Ovary (tissue), 3 donors: ENCODE measurements around the gene CPED1.

Source experiments
- EP300 ChIP-seq: sonication (generic); formaldehyde crosslinking; IDR thresholded peaks from one replicate; pipeline ENCODE4 v1.6.1; 2017; ENCODE audit warnings: antibody characterized with exemption
- POLR2A ChIP-seq: fragments of 450-650 bp; IDR thresholded peaks from one replicate; pipeline ENCODE4 v1.6.1; 2017; ENCODE audit warnings: antibody characterized with exemption, mild to moderate bottlenecking, moderate library complexity
- TF ChIP-seq, protein P1 (sequence below), 3 donors: fragments of 450-650 bp in 2 of 3; fragments of 200-600 bp in 1 of 3; IDR thresholded peaks; one replicate each; pipeline versions ENCODE4 v1.5.1 to v1.8.0; 2016 to 2022; ENCODE audit warnings: antibody characterized with exemption in 3 of 3, mild to moderate bottlenecking in 1 of 3
- donor health status: DM: no; HTN: no; CAD: no.

DNA sequence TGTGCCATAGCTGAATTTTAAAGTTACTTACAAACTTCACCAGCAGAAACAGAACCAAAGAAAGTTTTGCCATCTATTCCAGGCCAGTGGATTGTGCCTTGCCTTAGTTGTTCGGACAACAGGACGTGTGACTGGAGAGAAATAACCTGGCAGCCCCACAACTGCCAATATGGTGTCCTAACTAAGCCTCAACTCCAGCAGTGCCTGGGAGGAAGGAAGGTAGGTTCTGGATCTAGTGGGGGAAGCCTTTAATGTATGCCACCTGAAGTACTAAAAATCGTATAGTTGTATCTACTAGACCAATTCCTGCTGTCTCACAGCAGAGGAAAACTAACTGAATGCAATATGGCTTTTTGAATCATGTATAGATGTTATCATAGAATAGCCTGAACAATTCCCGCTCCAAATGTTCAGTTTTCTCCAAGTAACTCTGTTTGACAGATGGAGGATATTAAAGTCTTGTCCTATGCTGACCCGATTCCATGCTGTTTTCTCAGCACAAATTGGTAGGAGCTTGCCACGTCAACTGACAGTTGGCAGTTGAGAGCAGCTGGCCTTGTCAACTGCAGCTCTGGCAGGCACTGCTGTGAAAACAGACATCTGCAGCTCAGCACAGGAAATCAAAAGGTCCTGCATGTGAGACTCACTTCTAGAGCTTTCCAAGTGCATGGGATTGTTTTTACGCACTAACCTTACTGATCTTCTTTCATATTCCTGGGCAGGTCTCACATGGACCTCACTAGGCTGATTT is 255.8 kb downstream of the CPED1 start:
- TF ChIP-seq, protein P1, sequence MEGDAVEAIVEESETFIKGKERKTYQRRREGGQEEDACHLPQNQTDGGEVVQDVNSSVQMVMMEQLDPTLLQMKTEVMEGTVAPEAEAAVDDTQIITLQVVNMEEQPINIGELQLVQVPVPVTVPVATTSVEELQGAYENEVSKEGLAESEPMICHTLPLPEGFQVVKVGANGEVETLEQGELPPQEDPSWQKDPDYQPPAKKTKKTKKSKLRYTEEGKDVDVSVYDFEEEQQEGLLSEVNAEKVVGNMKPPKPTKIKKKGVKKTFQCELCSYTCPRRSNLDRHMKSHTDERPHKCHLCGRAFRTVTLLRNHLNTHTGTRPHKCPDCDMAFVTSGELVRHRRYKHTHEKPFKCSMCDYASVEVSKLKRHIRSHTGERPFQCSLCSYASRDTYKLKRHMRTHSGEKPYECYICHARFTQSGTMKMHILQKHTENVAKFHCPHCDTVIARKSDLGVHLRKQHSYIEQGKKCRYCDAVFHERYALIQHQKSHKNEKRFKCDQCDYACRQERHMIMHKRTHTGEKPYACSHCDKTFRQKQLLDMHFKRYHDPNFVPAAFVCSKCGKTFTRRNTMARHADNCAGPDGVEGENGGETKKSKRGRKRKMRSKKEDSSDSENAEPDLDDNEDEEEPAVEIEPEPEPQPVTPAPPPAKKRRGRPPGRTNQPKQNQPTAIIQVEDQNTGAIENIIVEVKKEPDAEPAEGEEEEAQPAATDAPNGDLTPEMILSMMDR (IDR thresholded peaks at IDR 0.05): no peak
- no peak for TF ChIP-seq POLR2A
- TF ChIP-seq EP300: no peak
